ENCODE results near the gene HMGN4. TPM values are rescaled to one million over a fixed set of nuclear protein-coding genes. Genes with fewer than 3 reads are reported as not detected.
"Not testable (repeated sequence)": the region's sequence is repeated elsewhere in the genome, so short reads cannot be mapped to it uniquely, and the experiment has no call there.

HMGN4 gene
- total RNA-seq, 2 donors from 2014 or later, result 48.8 to 79.8 TPM

GRCh38 chr6:26507658-26508057, 30.5 kb upstream of the HMGN4 start:
- no peaks in the 10 kb centered on the region for H3K36me3 Mint-ChIP-seq (ENCODE audit: low read depth)
- no peak overlapping the region for H3K4me3 Mint-ChIP-seq
- no peak overlapping the region for H3K4me3 ChIP-seq (ENCODE audit: low read length)
- no peak for DNase-seq
- H3K9me3 Mint-ChIP-seq, result no peaks in the 10 kb centered on the region
- H3K9ac ChIP-seq (ENCODE audit: extremely low read depth, low read length, poor library complexity, severe bottlenecking), result no peak overlapping the region
- no peaks in the 10 kb centered on the region for H3K4me1 Mint-ChIP-seq
- TF ChIP-seq CTCF (conservative IDR thresholded peaks at IDR 0.05), result no peak
- H3K27ac Mint-ChIP-seq, result no peak overlapping the region
- WGBS, 2 experiments (ENCODE audit: insufficient coverage in 1 of 2, insufficient read length in 1 of 2), result 94 to 100% methylated on average over 3 of the region's 3 CpGs
- peaks cover 23% of the 10 kb centered on the region for H3K27me3 ChIP-seq (ENCODE audit: control insufficient read depth, insufficient read depth, low read length, poor library complexity, severe bottlenecking)
- H3K36me3 ChIP-seq (ENCODE audit: control insufficient read depth, insufficient read depth, low read length), result no peaks in the 10 kb centered on the region
- no peaks in the 10 kb centered on the region for H3K9me3 ChIP-seq (ENCODE audit: control insufficient read depth, low read length)
- peaks cover 42% of the 10 kb centered on the region for H3K27me3 Mint-ChIP-seq (ENCODE audit: insufficient read depth)
- H3K27ac ChIP-seq (ENCODE audit: low read depth, low read length), result no peak overlapping the region
- peaks cover 4% of the 10 kb centered on the region for H3K4me1 ChIP-seq (ENCODE audit: control insufficient read depth, insufficient read depth, low read length)

GRCh38 chr6:26511033-26511432, 27.1 kb upstream of the HMGN4 start:
- not testable (repeated sequence) for H3K27me3 ChIP-seq (ENCODE audit: control insufficient read depth, insufficient read depth, low read length, poor library complexity, severe bottlenecking); DNase-seq; H3K36me3 Mint-ChIP-seq (ENCODE audit: low read depth); H3K36me3 ChIP-seq (ENCODE audit: control insufficient read depth, insufficient read depth, low read length); H3K4me3 Mint-ChIP-seq; H3K4me3 ChIP-seq (ENCODE audit: low read length); H3K9me3 ChIP-seq (ENCODE audit: control insufficient read depth, low read length); H3K27ac Mint-ChIP-seq; H3K9me3 Mint-ChIP-seq; H3K4me1 ChIP-seq (ENCODE audit: control insufficient read depth, insufficient read depth, low read length); H3K27ac ChIP-seq (ENCODE audit: low read depth, low read length); H3K4me1 Mint-ChIP-seq; H3K9ac ChIP-seq (ENCODE audit: extremely low read depth, low read length, poor library complexity, severe bottlenecking)
- WGBS, 2 experiments (ENCODE audit: insufficient coverage in 1 of 2, insufficient read length in 1 of 2), result 92 to 94% methylated on average over 5 to 7 of the region's 8 CpGs
- peaks cover 20% of the 10 kb centered on the region for H3K27me3 Mint-ChIP-seq (ENCODE audit: insufficient read depth)

- H3K36me3 ChIP-seq (ENCODE audit: control insufficient read depth, insufficient read depth, low read length), result no peaks in the 10 kb centered on the region
- Mint-ChIP-seq H3K27me3 (ENCODE audit: insufficient read depth) (peaks cover 4% of the 10 kb centered on the region), H3K36me3 (ENCODE audit: low read depth) (no peaks in the 10 kb centered on the region), H3K4me3 (no peak overlapping the region), H3K27ac (no peak overlapping the region), H3K4me1 (peaks cover under 1% of the 10 kb centered on the region), H3K9me3 (no peaks in the 10 kb centered on the region)
- DNase-seq, result no peak
- H3K9me3 ChIP-seq (ENCODE audit: control insufficient read depth, low read length), result no peaks in the 10 kb centered on the region
- H3K27me3 ChIP-seq (ENCODE audit: control insufficient read depth, insufficient read depth, low read length, poor library complexity, severe bottlenecking), result no peaks in the 10 kb centered on the region
- H3K4me3 ChIP-seq (ENCODE audit: low read length), result no peak overlapping the region
- TF ChIP-seq CTCF (conservative IDR thresholded peaks at IDR 0.05), result no peak
- H3K27ac ChIP-seq (ENCODE audit: low read depth, low read length), result no peak overlapping the region
- WGBS, 2 experiments (ENCODE audit: insufficient coverage in 1 of 2, insufficient read length in 1 of 2), result 97 to 100% methylated on average over 1 to 2 of the region's 2 CpGs
- no peaks in the 10 kb centered on the region for H3K4me1 ChIP-seq (ENCODE audit: control insufficient read depth, insufficient read depth, low read length)
- no peak overlapping the region for H3K9ac ChIP-seq (ENCODE audit: extremely low read depth, low read length, poor library complexity, severe bottlenecking)
Observed at GRCh38 chr6:26514984-26515383, 23.2 kb upstream of the HMGN4 start.
